GM19043 (cell line): ENCODE measurements around the gene MORN4.
"Not testable (repeated sequence)": the region's sequence is repeated elsewhere in the genome, so short reads cannot be mapped to it uniquely, and the experiment has no call there.

Experiments used
- ATAC-seq: cut with Tn5 transposase; IDR thresholded peaks from one replicate; pipeline ENCODE4 v1.9.1; 2021; ENCODE audit warnings: low read depth; ENCODE audit not compliant: unreplicated experiment

The MORN4 gene

DNA sequence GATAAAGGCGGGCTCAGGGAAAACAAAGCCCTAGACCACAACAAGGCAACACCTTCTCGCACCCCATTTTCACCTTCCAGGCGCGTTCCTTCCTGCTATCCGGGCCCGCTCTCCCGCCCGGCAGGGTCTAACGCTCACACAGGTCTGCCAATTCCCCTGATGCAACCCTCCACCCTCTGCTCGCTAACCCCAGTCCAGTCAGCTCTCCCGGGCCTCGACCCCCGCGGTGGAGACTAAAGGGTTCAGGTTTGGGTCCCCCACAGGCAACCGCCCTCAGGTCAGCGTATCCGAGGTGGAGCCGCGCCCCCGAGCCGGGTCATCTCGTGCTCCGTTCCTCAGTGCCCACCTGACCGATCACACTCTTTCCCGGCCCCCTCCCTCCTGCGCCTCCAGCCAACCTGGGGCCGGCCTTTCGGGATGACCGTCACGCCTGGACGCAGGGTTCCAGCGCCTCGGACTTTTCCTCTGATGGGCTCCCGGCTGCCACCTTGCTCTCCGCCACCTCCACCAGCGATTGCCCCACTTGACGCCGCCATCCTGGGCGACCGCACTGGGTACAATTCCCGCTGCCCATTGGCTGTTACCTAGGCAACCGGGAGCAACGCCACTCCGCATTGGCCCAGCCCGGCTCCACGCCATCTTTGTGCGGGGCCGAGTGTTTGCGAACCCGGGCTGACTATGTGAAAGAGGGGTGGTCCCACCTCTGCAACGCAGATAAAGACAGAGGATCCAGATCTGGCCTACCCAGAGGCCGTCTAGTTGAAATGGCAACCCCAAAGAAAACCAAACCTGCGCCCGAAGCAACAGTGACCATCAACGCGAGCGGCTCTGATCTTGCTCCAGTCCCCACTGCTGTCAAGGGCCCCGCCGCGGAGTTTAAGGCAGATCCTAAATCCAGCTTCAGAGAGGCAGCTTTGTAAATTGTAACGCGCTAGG lies at the start of gene MORN4:
Gene MORN4 (minus strand): TSS at position 552 of the 936 bp plus-strand sequence. CDS start 13,847 bp downstream, outside the sequence.
- peak; percentile 100 for ATAC-seq

DNA sequence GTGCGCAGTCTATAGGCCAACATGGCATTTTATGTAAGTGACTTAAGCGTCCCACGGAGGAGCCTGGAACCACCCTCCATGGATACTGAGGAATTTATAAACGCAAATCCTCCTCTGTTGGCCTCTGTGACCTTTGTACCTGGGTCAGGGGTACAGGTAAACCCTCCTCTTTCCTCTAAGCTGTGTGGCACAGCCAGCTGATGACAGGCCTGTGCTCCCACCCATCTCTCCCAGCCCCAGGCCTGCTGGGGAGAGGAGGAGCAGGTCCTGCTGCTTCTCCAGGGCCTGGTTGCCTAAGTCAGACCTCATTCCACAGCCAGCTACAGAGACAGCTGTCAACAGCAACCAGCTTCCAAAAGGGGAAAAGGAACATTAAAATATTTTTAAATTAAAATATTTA lies 48.7 kb upstream of the MORN4 start:
- no peak for ATAC-seq

DNA sequence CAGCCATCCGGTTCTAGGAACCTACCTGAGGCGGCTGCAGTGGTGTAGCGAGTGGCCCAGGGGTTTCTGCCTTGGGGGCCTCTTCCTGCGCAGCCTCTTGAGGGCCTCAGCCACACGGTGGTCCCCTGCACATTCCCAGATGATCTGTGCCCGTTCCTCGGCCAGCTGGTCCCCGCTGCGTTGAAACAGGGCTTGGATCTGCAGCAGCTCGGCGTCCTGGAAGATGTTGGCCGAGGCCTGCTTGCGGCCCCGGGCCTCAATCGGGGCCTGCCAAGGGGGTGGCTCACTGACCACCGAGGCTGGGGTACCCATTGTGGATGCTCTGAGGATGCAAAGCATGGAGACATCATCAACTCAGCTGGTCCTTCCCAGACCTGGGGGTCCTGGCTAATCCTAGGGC lies 46.3 kb upstream of the MORN4 start:
- ATAC-seq: no peak

DNA sequence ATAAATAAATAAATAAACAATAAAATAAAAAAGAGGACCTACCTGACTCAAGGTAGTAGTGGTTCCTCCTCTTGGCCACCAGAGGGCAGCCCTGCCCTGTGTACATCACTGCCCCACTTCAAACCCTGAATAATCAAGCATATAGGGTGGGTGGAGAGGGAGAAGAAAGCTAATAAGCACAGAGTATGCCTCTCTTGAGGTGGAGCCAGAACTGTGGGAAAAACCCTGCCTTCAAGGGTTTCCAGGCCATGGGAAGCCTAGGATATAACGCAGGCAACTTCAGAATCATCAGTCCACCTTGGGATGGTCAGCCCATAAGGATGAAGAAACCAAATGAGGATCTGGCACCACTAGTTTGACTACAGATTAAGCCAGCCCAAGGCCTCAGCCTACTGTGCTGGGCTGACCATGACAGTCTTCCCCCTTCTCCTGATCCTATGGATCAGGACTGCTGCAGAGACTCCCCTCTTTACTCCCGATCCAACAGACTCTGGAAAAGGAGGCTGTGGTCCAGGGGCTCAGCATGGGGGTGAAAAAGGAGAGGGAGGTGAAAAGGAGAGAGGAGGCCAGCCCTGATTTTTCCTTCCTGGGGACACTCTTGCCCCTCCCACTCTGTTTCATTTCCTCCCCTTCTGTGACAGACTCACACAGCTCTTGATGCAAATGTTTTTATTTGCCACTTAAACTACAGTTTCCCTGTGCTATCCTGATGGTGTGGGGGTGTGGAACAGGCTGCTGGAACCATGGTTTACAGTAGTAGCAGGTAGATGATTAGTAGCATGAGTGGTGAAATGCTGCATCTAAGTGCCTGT lies 43.7 kb upstream of the MORN4 start:
- peak; percentile 83 for ATAC-seq

DNA sequence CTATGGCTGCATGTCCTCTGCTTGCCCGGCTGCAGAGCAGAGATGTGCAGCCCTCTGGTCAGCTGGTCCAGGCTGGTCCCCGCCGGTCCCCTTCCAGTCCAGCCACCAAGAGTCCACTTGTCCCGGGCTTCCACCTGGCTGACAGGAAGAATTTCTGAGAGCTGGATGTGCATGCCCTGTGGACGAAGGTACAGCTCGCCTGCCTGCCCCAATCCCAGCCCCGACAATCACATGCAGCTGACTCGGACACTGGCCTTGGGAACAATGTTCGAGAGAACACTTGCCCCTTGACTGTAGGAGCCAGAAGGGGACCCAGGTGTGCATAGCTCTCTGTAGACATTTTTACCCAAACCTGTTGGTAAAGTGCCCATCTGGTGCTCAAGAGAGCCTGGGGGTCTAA lies 41.9 kb upstream of the MORN4 start:
- no peak for ATAC-seq

DNA sequence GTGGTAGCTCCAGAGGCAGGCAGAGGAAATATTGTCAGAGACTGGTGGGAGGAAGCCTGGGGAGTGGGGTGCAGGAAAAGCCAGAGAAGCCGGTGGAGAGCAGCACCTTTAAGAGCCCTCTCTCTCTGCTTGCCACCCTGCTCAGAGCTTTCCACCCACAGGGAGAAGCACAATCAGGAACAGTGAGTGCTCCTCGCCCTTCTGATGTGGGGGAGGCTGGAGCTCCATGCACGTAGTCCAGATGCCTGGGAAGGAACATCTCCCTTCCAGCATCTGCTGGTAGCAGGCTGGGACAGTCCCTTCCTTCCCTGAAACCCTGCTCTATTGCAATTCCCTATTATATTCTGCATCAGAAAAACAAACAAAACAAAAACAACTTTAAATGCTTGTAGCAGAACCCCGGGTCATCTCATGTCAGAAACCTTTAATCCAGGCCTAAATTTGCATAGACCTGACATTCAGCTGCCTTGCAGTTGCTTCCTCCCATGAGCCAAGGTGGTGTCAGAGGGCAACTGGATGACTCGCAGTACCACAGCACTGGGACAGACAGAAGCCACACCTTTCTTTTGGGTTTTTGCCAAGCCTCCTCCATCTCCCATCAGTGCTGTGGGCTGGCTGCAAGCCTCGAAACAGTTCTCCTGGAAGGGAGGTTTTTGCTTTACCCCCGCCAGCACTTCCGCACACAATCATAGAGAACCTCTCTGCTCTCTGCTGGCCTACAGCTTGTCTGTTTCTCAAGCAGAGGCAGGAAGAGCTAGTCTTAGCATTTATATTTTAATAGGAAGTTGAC lies 40.6 kb upstream of the MORN4 start:
- no peak for ATAC-seq

DNA sequence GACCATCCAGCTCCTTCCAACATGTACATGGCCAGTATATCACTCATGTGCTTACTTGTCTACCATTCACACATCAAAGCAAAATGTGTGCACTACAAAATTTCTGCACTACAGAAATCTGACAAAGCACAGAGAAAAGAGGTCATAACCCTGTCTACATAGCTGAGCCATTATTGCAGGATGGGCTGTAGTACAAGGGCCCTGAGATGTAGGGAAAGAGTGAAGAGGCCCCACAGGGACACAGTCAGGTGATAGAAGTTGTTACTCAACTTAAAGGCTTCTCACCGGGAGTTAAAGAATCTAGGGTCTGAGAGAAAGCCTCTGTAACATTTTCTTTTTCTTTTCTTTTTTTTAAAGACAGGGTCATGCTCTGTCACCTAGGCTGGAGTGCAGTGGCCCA lies 36.3 kb upstream of the MORN4 start:
- no peak for ATAC-seq

DNA sequence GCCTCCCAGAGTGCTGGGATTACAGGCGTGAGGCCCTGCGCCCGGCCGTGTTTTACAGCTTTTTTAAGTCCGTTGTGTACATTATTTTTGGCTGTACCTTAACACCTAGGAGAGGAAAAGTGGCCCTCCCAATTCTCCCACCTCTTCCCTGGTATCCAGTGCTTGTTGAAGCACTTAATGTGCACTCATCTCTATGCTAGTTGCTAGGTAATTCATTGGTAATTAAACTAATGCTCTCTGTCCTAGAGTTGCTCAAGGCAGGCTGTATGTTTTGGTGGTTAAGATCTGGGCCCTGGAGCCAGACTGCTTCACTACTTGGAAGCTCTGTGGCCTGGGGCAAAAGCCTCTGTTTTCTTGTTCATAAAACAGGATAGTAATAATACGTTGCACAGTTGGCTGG lies 34.2 kb upstream of the MORN4 start:
- no peak for ATAC-seq

DNA sequence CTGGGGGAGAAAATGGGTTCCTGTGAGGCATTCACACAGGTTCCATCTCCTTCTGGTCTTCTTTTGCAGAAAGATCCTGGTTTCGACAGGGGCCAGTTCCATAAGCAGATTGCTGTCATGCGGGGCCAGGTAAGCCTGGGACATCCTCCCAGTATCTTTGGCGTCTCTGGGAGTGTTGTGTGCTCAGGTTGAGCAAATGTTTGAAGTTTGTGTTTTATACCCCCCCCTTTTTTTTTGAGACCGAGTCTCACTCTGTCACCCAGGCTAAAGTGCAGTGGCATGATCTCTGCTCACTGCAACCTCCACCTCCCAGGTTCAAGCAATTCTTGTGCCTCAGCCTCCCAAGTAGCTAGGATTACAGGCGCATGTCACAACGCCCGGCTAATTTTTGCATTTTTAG lies 33.7 kb upstream of the MORN4 start:
- no peak for ATAC-seq

DNA sequence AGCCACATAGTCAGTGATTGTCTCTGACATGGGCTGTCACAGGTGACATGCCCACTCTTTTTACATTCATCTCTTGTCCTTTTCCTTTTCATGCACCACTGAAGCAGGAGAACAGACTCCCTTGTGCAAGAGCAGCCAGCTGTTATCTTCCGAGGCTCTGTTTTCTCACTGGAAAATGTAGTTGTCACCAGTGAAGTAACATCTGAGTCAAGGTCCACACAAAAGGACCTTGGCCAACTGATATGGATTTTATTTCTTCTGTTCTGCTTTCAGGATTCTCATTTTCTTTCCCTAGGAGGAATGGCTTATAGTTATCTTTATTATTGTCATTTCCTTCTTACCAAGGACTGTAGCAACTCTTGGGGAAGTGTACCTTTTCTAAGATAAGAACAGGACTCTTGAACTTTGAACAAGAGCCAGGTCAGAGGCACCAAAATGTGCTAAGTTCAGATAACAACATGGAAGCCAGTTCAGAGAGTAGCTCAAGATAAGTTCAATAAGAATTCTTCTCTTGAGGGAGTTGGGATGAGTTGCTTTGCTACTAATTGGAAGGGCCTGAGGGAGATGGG lies 31.1 kb upstream of the MORN4 start:
- no peak for ATAC-seq

DNA sequence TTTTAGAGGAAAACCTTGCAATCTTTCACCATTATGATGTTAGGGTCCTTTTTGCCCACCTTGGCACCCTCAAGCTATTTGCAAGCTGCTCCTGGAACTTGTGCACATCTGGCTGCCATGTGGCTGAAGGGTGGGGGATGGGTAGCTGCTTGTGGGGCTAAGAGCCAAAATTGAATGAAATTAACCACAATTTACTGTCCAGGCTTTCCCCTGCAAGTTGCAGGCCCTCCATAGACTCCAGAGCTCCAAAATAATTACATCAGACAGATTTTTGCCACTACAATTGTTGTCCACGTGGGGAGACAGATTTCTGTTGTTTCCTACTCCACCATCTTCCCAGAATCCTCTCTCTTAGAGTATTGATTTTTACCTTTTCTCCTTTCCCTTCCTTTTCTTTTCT lies 26.3 kb upstream of the MORN4 start:
- no peak for ATAC-seq

DNA sequence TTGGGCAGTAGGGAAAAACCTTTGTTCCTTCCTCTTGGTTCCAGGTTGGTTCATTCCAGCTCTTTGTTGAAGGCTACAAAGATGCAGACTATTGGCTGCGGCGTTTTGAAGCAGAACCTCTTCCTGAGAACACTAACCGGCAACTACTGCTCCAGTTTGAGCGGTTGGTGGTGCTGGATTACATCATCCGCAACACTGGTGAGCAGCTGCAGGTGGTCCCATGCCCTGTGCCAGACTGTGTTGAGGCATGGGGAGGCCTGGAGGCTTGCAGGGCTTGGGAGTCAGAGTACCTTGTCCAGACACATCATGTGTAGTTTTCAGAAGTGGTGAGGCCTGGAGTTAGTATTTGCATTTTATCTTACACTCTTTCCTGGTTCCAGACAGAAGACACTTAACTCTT lies 23.5 kb upstream of the MORN4 start:
- no peak for ATAC-seq

DNA sequence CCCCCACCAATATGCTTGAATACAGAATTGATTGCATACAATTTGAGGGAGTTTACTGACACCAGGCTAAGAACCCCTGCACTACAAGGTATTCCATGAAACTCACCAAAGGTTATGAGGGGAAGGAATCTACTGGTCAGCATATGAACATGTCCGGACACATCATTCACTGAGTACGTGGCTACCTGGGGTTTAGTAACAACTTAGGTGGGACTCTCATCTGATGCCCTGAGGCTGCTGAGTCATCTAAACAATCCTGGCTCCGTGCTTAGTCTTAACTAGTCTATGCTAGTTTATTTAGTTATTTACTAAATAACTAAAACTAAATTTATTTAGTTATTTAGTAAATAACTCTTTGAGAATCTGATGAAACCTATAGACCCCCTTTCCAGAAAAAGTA lies 18.5 kb upstream of the MORN4 start:
- no peak for ATAC-seq

DNA sequence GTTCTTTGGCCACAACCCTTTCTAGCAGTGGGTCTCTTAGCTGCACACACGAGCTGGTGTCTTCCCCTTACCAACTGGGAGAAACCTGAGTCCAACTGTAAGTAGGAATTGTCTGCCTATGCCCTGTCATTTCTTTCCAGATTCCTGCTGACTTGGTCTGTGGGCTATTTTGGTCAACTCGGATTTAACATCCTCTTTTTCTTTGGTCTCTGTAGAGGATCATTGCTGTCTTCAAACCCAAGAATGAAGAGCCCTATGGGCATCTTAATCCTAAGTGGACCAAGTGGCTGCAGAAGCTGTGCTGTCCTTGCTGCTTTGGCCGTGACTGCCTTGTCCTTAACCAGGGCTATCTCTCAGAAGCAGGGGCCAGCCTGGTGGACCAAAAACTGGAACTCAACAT lies 17.4 kb upstream of the MORN4 start:
- ATAC-seq: no peak

DNA sequence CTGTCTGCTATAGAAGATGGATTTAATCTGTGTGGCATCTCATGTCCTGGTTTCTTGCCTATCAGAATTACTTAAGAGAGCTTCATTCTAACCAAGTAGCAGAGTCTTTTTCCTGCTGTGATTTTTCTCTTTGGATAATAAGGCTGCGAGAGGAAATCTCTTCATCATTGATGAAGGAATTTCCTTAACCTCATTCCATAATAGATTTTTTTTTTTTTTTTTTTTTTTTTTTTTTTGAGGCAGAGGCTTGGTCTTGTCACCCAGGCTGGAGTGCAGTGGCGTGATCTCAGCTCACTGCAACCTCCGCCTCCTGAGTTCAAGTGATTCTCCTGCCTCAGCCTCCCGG lies 16.1 kb upstream of the MORN4 start:
- ATAC-seq: not testable (repeated sequence)

DNA sequence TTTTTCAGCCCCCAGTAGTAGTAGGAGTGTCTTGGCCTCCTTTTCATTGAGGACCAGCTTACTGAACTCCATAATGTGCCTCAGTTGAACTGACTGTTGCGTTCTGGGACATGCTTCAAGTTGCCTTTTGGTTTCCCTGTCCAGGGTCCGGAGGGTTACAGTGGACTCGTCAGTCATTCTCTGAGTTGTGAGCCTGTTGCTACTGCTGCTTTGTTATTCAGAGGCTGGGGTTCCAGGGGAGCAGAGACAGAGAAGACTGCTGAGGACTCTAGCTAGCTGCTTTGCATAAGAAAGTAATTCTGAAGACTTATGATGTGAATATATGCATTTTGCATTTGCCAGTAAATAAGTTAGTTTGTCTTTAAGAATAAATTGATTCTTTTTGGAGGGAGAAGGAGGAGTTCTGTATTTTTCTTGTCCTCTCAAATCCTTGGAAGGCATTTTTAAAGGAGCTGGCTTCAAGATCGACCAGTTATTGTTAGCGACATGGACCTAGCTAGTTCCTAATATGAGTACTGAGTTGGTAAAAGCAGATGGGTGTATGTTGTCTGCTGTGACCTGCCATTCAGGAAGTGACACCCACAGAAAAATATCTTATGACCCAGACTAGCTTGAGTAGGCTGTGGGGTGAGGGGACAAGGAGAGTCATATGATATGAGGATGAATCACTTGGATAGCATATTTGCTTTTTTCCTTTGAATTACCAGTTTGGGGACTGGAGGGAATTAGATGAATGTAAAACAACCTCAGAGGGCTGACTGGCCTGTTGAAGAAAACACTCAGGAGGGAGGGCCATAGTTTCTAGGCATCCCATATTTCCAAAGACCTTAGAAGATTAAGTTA lies 15.5 kb upstream of the MORN4 start:
- ATAC-seq: peak; percentile 90

DNA sequence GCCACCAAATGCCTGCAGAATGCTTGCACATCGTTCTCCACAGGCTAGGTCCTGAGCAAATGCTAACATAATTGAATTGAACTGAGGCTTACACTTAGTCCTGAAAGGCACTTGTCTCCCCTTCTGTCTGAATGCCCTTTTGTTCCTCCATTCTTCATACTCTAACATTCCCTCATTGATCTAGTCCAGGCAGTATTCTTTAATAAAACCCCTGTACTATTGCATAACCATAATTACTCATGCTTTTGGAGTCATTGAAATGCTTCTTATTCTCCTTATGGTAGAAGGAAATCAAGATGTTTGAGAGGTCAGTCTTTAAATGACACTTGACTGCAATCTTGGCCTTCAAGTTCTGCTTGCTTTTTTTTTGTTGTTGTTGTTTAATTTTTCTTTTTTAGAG lies 14.3 kb upstream of the MORN4 start:
- no peak for ATAC-seq

DNA sequence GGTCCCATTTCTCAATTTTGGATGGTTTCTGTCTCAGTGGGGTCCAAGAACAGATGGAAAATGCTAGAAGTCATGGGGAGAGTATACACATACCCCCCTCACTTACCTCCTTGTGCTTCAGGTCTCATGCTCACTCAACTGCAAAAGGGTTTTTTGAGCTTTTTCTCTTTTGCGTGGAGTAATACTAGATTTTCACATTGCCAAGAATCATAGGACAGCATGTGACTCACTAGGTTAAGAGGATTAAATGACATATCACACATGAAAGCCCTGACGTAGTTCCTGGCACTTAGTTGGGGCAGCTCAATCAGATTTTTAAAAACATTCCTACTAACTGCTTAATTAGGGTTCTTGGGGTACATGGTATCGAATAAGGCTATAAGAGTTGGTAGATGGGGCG lies 11.6 kb upstream of the MORN4 start:
- no peak for ATAC-seq

DNA sequence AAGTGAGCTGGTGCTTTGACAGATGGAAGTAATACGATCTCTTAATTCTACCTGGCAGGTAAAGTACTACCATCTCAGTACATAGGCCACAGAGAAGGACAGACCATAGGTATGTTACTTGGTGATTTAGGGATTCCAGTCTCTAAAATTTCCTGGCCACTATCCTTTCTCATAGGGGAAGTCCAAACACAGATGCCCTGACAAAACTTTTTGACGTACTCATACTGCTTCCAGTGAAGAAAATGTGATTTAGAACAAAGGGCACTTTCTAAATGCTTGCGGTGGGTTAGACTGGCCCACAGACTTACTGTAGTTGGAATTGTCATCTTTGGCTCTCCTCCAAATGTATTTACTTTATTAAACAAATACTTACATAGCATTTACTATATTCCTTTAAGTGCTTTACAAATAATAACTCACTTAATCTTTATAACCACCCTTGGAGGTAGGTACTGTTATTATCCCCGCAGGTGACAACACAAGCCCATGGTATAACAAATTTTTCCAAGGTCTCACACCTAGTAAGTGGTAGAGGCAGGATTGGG lies 10.2 kb upstream of the MORN4 start:
- no peak for ATAC-seq
